Endometrium (tissue), 2 donors: ENCODE data around the gene KRTAP4-9.
"Not testable (repeated sequence)": the region's sequence is repeated elsewhere in the genome, so short reads cannot be mapped to it uniquely, and the experiment has no call there.

Experiments used
- FAIRE-seq: peaks from 2 replicates; lab custom pipeline; 2012; peaks lifted over from hg19 to GRCh38; lab: Jason Lieb, UNC
- donor health status: control.
- donor health status: control.

Gene KRTAP4-9

DNA sequence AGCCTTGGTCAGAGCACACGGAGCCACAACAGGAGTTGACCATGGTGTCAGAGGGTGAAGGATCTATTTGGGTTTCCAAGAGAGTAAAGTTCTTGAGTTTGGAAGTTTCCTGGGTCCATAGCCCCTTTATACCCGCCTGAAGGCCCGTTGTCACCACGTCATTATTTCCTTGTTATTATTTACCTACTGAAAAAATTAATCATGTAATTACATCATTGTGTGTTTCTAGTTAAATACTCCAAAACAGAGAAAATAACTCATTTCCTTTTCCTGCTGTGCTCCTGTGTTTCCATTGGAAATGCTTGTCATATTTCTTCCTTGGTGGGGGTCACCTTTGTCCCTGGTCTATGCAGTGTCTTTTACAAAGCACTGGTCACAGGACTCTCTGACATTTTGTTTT, 7.1 kb upstream of the KRTAP4-9 start, which contains the start of gene KRTAP4-8:
KRTAP4-8 (minus strand) TSS at position 101 of the 400 bp plus-strand sequence; CDS start at position 43, 58 bp downstream.
- no peak for FAIRE-seq

DNA sequence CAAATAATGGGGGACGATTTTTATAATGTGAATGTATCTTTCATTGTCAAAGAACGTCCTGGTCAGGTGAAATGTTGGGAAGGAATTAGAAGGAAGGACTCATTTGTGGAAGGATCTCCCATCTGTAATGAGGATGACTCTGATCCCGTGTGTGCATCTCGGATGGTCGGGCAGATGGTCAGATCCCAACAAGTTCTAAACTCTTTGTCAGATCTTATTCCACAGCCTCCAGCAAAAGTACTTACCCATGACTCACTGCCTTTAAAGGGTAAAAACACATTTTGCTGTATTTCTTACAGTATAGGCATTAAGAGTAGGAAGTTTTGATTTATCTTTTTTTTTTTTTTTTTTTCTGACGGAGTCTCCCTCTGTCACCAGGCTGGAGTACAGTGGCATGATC, 6.7 kb upstream of the KRTAP4-9 start:
- no peak for FAIRE-seq

DNA sequence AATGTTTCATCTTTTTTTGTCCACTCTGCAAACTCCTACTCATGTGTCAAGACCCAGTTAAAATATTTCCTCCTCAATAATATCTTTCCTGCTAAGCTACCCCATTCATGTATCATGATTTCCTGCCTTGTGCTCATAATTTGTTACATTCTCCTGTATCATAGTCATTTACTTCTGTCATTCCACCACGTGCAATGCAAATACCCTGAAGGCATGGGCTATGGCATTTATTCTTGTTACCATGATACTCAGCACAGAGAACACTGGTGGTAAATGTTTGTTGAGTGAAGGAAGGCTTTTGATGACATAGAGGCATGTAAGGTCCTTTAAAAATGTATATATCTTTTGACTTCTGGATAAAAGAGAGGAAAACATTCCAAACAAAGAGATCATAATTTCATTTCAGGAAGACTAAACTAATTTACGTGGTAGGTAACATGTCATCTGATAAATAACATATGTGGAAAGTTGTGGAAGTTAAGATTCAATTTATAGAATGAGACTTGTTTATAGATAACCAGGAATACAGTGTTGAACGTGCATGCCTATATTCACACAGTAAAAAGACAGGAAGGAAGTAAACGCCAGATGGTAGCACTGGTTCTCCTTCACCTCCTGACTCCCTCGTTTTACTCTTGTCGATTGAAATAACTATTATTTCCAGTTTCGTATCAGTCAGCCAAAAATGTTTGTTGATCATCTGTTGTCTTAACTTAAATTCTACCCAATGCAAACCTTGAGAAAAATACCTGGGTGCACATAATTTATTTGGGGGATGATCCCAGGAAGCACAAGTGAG, 5.3 kb upstream of the KRTAP4-9 start:
- FAIRE-seq = not testable (repeated sequence)

DNA sequence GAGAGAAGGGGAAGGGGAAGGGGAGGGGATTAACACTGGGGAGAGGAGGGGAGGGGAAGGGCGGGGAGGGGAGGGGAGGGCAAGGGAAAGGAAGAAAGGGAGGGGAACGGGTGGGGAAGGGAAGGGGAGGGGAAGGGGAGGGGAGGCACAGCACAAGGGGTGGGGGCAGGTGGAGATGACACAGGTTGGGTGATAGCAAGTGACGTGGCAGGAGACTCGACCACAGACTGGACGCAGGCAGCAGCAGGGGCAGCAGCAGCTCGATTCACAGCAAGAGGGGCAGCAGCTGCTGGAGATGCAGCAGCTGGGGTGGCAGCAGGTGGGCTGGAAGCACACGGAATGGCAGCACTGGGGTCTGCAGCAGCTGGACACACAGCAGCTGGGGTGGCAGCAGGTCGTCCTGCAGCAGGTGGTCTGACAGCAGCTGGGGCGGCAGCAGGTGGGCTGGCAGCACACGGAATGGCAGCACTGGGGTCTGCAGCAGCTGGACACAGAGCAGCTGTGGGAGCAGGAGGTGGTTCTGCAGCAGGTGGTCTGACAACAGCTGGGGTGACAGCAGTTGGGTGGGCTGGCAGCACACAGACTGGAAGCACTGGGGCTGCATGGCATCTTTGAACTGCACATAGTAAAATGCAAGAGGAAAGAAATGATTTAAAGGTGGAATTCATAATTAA, 3.5 kb upstream of the KRTAP4-9 start, which contains the start of gene KRTAP4-16:
KRTAP4-16 (minus strand) TSS at position 624 of the 674 bp plus-strand sequence; CDS start at position 624, 0 bp downstream.
- no peak for FAIRE-seq

DNA sequence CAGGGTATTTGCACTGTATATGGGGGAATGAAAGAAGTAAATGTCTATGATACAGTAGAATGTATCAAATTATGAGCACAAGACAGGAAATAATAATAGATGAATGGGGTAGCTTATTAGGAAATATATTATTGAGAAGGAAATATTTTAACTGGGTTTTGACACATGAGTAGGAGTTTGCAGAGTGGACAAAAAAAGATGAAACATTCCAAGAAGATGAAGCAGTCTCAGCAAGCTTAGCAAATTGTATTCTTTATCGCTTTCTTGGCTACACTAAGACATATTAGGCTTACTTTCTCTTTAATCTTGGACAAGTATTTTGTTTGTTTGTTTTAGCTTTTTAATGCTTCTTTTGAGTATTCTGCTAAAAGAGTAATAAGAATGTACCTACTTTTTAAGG, 1.3 kb upstream of the KRTAP4-9 start:
- no peak for FAIRE-seq

DNA sequence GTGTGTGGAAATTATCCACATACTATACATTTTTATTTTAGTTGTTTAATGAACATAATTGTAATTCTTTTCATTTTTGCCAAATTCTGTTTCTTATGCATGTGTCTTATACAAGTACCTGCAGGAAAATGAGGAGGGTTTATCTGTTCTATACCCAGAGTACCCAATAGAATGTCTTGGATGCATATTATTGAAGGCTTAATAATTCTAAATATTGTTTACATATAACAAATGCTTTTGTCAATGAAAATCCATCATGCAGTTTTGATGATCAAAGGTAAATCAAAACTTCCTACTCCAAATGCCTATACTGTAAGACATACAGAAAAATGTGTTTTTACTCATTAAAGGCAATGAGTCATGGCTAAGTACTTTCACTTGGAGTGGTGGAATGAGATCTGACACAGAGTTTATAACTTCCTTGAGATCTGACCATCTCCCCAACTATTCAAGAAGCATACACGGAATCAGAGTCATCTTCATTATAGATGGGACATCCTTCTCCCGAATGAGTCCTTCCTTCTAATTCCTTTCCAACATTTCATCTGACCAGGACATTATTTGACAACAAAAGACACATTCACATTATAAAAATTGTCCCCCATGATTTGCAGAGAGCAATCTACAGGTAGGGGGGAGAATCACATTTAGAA, 677 bp upstream of the KRTAP4-9 start:
- peak; percentile 45 for FAIRE-seq

DNA sequence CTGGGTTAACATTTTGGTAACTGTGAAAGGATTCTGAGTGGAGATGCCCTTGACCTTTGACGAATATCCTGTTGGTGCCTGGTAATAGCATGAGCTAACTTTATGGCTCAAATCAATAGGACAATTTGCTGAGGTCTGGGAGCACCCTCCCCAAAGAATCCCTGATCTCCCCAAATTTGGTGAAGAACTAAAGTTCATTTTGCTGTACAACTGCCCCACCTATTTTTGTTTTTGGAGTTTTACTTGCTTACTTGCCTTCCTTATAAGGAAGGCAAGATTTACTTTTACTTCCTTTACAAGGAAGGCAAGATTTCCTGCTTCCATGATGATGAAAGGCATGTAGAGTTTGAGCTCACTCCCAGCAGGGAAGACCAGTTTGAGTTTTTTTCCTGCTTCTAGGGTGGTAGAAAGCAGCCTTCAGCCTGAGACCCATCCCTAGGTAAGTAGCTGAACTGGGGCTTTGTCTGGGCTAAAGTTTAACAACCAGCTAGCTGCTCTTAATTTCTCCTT, 2.8 kb downstream of the KRTAP4-9 start:
- FAIRE-seq = no peak

DNA sequence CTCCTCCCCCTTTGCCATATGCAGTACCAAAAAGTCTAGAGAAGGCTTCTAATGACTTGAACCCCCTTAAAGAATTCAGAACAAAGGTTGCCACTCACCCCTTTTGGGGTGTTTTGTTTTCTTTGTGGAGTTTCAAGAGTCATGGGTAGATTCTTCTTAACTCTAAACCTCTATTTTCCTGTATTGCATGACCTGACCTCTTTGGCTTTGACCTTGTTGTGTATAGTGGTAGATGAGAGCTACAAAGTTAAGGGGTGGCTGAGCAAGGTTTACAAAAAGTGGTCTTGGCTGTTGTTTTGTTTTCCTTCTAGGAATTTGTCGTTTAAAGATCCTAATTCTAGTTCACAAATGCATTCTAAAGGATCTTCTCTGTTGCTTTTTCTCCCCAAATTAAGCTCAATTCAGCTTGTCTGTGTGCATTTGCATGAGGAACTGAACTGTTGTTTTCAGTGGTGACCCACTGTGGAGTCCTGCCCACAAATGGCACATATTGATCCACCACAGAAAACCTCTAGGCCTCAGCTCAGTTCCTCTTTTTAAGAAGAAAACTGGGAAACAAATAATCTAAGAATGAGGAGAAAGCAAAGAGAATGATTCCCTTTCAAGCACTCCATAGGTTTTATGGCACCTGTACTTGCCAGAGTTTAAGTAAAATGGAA, 3.7 kb downstream of the KRTAP4-9 start:
- not testable (repeated sequence) for FAIRE-seq

DNA sequence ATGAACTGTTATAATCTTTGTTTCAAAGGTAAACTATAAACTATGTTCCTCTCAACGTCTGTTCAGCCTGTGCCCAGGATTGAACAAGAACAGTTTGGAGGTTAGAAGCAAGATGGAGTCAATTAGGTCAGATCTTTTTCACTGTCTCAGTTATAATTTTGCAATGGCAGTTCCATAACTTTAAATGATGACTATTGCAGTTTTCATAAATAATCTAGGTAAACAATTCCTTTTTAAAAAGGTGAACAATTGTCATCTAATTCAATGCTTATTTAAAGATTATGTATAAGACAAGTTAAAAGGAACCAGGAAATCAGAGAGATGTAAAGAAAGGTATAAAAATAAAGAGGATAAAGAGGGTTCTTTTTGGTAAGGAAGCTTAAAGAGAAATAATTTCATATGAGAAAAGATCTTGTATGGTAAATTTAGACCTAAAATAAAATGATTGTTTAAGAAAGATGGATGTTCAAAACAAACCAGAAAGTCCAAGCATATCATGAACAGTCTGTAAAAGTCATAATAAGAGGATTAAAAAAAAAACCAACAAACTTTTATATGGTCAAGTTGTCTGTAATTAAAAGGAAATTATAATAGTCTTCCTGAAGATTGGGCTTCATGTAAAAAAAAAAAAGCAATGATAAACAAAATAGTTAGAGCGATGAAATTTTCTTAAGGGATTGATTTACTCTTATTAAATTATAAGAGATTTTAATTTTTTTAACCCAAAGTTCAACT, 6.1 kb downstream of the KRTAP4-9 start:
- FAIRE-seq = no peak

DNA sequence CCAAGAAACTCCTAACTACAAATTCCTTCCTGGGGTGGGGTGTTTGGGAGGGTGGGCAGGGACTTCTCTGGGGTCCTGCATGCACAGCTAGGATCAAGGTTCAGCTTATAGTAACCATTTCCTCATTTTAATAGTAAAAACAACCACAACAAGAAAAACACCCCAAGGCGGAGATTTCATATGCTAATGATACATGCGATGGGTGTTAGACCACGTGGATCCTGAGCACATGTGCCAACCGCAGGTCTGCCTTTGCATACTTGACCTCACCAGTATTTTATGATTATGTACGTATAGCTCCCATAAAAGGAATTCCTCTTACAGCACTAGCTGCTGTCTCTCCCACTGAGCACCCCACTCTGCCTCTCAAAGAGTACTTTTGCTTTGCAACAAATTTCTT, 11.1 kb downstream of the KRTAP4-9 start:
- no peak for FAIRE-seq

DNA sequence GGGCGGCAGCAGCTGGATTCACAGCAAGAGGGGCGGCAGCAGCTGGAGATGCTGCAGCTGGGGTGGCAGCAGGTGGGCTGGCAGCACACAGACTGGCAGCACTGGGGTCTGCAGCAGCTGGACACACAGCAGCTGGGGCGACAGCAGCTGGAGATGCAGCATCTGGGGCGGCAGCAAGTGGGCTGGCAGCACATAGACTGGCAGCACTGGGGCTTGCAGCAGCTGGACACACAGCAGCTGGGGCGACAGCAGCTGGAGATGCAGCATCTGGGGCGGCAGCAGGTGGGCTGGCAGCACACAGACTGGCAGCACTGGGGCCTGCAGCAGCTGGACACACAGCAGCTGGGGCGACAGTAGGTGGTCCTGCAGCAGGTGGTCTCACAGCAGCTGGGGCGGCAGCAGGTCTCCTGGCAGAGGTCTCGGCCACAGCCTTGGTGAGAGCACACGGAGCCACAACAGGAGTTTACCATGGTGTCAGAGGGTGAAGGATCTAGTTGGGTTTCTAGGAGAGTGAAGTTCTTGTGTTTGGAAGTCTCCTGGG, 12.7 kb downstream of the KRTAP4-9 start, which contains the start of gene KRTAP4-11:
KRTAP4-11 (minus strand) TSS at position 528 of the 541 bp plus-strand sequence; CDS start at position 470, 58 bp downstream.
- not testable (repeated sequence) for FAIRE-seq

DNA sequence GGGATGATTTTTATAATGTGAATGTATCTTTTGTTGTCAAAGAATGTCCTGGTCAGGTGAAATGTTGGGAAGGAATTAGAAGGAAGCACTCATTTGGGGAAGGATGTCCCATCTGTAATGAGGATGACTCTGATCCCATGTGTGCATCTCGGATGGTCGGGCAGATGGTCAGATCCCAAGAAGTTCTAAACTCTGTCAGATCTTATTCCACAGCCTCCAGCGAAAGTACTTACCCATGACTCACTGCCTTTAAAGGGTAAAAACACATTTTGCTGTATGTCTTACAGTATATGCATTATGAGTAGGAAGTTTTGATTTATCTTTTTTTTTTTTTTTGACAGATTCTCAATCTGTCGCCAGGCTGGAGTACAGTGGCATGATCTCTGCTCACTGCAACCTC, 13.5 kb downstream of the KRTAP4-9 start:
- no peak for FAIRE-seq

DNA sequence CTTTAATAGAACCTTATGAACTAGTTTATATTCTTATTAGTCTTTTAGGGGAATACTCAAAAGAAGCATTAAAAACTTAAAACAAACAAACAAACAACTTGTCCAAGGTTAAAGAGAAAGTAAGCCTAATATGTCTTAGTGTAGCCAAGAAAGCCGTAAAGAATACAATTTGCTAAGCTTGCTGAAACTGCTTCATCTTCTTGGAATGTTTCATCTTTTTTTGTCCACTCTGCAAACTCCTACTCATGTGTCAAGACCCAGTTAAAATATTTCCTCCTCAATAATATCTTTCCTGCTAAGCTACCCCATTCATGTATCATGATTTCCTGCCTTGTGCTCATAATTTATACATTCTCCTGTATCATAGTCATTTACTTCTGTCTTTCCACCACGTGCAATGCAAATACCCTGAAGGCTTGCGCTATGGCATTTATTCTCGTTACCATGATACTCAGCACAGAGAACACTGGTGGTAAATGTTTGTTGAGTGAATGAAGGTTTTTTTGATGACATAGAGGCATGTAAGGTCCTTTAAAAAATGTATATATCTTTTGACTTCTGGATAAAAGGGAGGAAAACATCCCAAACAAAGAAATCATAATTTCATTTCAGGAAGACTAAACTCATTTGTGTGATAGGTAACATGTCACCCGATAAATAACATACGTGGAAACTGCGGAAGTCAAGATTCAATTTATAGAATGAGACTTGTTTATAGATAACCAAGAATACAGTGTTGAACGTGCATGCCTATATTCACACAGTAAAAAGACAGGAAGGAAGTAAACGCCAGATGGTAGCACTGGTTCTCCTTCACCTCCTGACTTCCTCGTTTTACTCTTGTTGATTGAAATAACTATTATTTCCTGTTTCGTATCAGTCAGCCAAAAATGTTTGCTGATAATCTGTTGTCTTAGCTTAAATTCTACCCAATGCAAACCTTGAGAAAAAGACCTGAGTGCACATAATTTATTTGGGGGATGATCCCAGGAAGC, 14.8 kb downstream of the KRTAP4-9 start:
- peak; percentile 95 for FAIRE-seq

DNA sequence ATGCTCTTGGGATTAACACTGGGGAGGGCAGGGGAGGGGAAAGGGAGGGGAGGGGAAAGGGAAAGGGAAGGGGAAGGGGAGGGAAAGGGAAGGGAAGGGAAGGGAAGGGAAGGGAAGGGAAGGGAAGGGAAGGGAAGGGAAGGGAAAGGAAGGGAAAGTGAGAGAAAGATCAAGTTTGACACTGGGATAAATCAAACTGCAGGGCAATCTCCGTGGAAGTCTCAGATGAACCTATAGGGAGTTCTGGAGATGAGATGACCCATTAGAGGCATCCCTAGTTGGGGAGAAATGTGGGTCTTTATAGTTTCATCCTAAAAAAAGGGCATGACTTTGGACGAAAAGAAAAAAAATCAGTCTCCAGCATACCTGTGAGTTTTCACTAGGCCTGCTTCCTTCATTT, 16.6 kb downstream of the KRTAP4-9 start:
- no peak for FAIRE-seq

DNA sequence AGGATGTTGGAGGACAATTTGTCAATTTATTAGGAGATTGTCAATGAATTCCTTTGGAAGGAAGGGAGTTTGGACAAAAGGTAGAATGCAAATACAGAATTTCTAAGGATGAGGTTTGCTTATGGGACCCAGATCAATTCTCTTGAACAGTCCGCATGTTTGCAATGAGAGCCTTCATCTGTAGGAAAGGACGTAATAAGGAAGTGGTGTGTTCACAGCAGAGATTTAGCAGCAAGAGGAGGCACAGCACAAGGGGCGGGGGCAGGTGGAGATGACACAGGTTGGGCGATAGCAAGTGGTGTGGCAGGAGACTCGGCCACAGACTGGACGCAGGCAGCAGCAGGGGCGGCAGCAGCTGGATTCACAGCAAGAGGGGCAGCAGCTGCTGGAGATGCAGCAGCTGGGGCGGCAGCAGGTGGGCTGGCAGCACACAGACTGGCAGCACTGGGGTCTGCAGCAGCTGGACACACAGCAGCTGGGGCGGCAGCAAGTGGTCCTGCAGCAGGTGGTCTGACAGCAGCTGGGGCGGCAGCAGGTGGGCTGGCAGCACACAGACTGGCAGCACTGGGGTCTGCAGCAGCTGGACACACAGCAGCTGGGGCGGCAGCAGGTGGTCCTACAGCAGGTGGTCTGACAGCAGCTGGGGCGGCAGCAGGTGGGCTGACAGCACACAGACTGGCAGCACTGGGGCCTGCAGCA, 18.3 kb downstream of the KRTAP4-9 start:
- FAIRE-seq = not testable (repeated sequence)

DNA sequence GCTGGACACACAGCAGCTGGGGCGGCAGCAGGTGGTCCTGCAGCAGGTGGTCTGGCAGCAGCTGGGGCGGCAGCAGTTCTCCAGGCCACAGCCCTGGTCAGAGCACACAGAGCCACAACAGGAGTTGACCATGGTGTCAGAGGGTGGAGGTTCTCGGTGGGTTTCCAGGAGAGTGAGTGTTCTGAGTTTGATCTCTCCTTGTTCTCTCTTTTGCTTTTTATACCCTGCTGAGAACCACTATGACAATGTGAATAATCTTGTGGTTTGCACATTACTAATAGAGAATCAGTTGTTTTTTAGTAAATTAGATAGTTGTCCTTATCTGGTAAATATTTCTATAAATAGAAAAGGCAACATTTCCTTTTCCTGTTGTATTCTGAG, 18.8 kb downstream of the KRTAP4-9 start, which contains the start of gene KRTAP4-12:
KRTAP4-12 (minus strand) TSS at position 192 of the 381 bp plus-strand sequence; CDS start at position 132, 60 bp downstream.
- not testable (repeated sequence) for FAIRE-seq

DNA sequence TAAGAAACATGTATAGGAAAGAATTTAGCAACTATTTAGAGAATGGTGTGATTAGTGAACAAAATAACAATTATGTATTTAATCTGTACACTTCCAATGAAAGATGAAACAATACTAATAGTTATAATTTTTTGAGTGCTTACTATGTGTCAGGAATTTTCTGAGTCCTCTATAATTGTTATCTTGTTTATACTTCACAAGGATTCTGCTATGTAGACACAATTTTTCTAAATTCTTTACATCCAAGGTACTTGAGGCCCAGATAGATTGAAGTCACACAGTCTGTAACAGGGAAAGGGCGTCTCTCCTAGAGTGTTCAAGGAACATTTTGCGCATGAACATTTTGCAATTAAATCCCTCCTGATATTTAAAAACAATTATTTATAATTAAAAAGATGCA, 19.9 kb downstream of the KRTAP4-9 start:
- FAIRE-seq = no peak

DNA sequence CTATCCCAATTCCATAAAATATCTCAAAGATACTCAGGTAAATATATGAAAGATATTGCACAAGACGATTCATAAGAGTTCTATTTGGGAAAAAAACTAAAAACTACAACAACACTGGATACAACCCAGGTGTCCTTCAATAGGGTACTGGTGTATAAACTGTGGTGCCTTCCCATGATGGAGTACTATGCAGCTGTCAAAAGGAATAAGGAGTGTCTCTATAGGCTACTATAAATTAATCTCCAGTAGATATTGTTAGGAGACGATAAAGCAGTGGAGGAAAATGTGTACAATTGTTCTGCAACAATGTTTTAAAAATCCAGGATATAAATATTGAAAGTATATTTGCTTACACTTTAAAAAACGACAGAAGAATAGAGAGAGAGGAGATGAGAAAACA, 21.2 kb downstream of the KRTAP4-9 start:
- no peak for FAIRE-seq

DNA sequence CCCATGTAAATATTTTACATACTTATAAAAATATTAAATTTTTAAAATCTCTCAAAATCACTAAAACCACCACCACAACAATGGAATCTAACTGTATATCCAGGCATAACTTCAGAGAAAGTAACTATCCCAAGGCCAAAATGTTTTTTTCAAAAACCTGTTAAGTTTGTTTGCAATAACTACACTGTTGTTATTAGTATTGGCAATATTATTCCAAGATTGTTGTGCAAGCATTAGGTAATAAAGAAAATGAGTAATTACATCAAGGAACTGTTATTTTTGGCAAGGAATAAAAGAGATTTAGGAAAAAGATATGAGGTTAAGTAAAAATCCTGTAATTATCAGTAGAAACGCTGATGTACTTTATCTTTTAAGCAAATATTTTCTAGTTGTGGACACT, 22.2 kb downstream of the KRTAP4-9 start:
- no peak for FAIRE-seq
